GM23338 (cell line): ENCODE data around the gene UCKL1. TPM values are rescaled to one million over a fixed set of nuclear protein-coding genes. Genes with fewer than 3 reads are reported as not detected.

Experiments
- ATAC-seq: fragments of 200-7000 bp; cut with Tn5 transposase; 3 replicates; pipeline ENCODE4 v1.9.1; 2020
- DNase-seq: peaks from one replicate; pipeline ENCODE4 v3.0.0-alpha.2; 2015; ENCODE audit warnings: low spot score
- H2AFZ ChIP-seq: fragments of 200-600 bp; sonication (generic); 2 replicates; pipeline ENCODE4 v1.8.0; 2016; ENCODE audit warnings: antibody characterized with exemption, mild to moderate bottlenecking, moderate library complexity
- H3F3A ChIP-seq: fragments of 200-600 bp; sonication (generic); replicated peaks from 2 replicates; pipeline ENCODE4 v1.8.0; 2017; ENCODE audit warnings: antibody characterized with exemption, mixed run types, low read depth
- H3K27ac ChIP-seq: fragments of 200-600 bp; sonication (generic); 2 replicates; pipeline ENCODE4 v1.6.1; 2016; ENCODE audit warnings: low read depth
- H3K27me3 ChIP-seq: fragments of 200-600 bp; sonication (generic); 2 replicates; pipeline ENCODE4 v1.8.0; 2016; ENCODE audit warnings: mild to moderate bottlenecking, mixed run types, moderate library complexity; ENCODE audit not compliant: insufficient read depth
- H3K36me3 ChIP-seq: fragments of 200-600 bp; sonication (generic); 2 replicates; pipeline ENCODE4 v1.8.0; 2016; ENCODE audit warnings: mild to moderate bottlenecking; ENCODE audit not compliant: insufficient read depth
- H3K4me1 ChIP-seq: fragments of 200-600 bp; sonication (generic); 2 replicates; pipeline ENCODE4 v1.8.0; 2016; ENCODE audit warnings: mild to moderate bottlenecking, moderate library complexity; ENCODE audit not compliant: insufficient read depth
- H3K4me2 ChIP-seq: fragments of 200-600 bp; sonication (generic); 2 replicates; pipeline ENCODE4 v1.7.1; 2017; ENCODE audit warnings: mixed run types
- H3K4me3 ChIP-seq: fragments of 200-600 bp; sonication (generic); 2 replicates; pipeline ENCODE4 v1.6.1; 2016; ENCODE audit warnings: mixed run types
- H3K79me2 ChIP-seq: fragments of 200-600 bp; sonication (generic); replicated peaks from 2 replicates; pipeline ENCODE4 v1.8.0; 2017; ENCODE audit warnings: mild to moderate bottlenecking; ENCODE audit not compliant: insufficient read depth
- H3K9me2 ChIP-seq: fragments of 200-600 bp; sonication (generic); 2 replicates; pipeline ENCODE4 v1.8.0; 2017; ENCODE audit not compliant: insufficient read depth
- H4K20me1 ChIP-seq: fragments of 200-600 bp; sonication (generic); replicated peaks from 2 replicates; pipeline ENCODE4 v1.8.0; 2017; ENCODE audit warnings: mild to moderate bottlenecking; ENCODE audit not compliant: insufficient read depth
- H3K27ac Mint-ChIP-seq: 2 replicates; pipeline ENCODE4 v1.8.0; 2020; ENCODE audit warnings: inconsistent platforms, mild to moderate bottlenecking, moderate library complexity, mixed read lengths
- H3K27me3 Mint-ChIP-seq: 3 replicates; pipeline ENCODE4 v1.8.0; 2022; ENCODE audit warnings: low read depth, mild to moderate bottlenecking, moderate library complexity, mixed read lengths, inconsistent platforms; ENCODE audit not compliant: insufficient read depth, poor library complexity
- H3K36me3 Mint-ChIP-seq: 3 replicates; pipeline ENCODE4 v1.8.0; 2021; ENCODE audit warnings: low read depth, mild to moderate bottlenecking, inconsistent platforms, moderate library complexity, mixed read lengths
- H3K4me1 Mint-ChIP-seq: 3 replicates; pipeline ENCODE4 v1.8.0; 2020; ENCODE audit warnings: mild to moderate bottlenecking, inconsistent platforms, mixed read lengths
- H3K4me3 Mint-ChIP-seq: 3 replicates; pipeline ENCODE4 v1.8.0; 2021; ENCODE audit warnings: moderate library complexity, mild to moderate bottlenecking, inconsistent platforms, mixed read lengths
- H3K9me3 Mint-ChIP-seq: 3 replicates; pipeline ENCODE4 v1.8.0; 2020; ENCODE audit warnings: moderate library complexity, mild to moderate bottlenecking, inconsistent platforms, mixed read lengths
- CREB1 ChIP-seq: fragments of 250-450 bp; sonication (Bioruptor Pico); IDR thresholded peaks from 2 replicates; pipeline ENCODE4 v1.5.0; 2020; ENCODE audit warnings: low read depth, mild to moderate bottlenecking, moderate library complexity
- CTCF ChIP-seq, 2 experiments: fragments of 200-600 bp in 1 of 2; sonication (generic) in 1 of 2; conservative IDR thresholded peaks; 2 replicates each; pipeline versions ENCODE4 v1.5.1 to v1.6.1; 2016 to 2017; ENCODE audit warnings: antibody characterized with exemption in 2 of 2, low read depth in 2 of 2, mild to moderate bottlenecking in 2 of 2, moderate library complexity in 1 of 2
- JUNB ChIP-seq: IDR thresholded peaks from one replicate; pipeline ENCODE4 v1.6.1; 2016; ENCODE audit warnings: antibody characterized with exemption; ENCODE audit not compliant: unreplicated experiment
- NANOG ChIP-seq: IDR thresholded peaks from 2 replicates; pipeline ENCODE4 v1.6.1; 2016; ENCODE audit warnings: antibody characterized with exemption, borderline replicate concordance
- POLR2AphosphoS5 ChIP-seq: IDR thresholded peaks from 2 replicates; pipeline ENCODE4 v1.6.1; 2016; ENCODE audit warnings: antibody characterized with exemption, low read depth
- REST ChIP-seq: IDR thresholded peaks from one replicate; pipeline ENCODE4 v1.6.1; 2018; ENCODE audit warnings: antibody characterized with exemption; ENCODE audit not compliant: unreplicated experiment
- STAT1 ChIP-seq: IDR thresholded peaks from one replicate; pipeline ENCODE4 v1.6.1; 2016; ENCODE audit warnings: antibody characterized with exemption; ENCODE audit not compliant: unreplicated experiment
- ZNF114 ChIP-seq: fragments of 250-450 bp; sonication (Bioruptor Pico); IDR thresholded peaks from 2 replicates; pipeline ENCODE4 v1.5.0; 2020; ENCODE audit warnings: mild to moderate bottlenecking, moderate library complexity
- ZNF462 ChIP-seq: fragments of 250-450 bp; sonication (Bioruptor Pico); IDR thresholded peaks from 2 replicates; pipeline ENCODE4 v1.5.0; 2020; ENCODE audit warnings: mild to moderate bottlenecking, moderate library complexity
- polyA plus RNA-seq: library from polyadenylated mRNA; unstranded; fragments of >200 nt; fragmentation: Nextera tagmentation; extraction: Ambion mirVana; gene quantifications from 2 replicates; pipeline ENCODE4 v1.2.1, GENCODE V29; 2016
- total RNA-seq: library from RNA; depleted of rRNA; stranded (reverse); fragments of >200 nt; shearing (Covaris generic); gene quantifications from 2 replicates; pipeline ENCODE4 v1.2.3, GENCODE V29; 2014

The UCKL1 gene
- total and polyA plus RNA-seq, 2 experiments from 2014 or later: 56.8 to 82.5 TPM

- peaks cover 18% of the 10 kb centered on the region for H3F3A ChIP-seq
- H3K9me3 Mint-ChIP-seq: no peaks in the 10 kb centered on the region
- peaks cover 14% of the 10 kb centered on the region for H3K27me3 Mint-ChIP-seq
- H3K27ac ChIP-seq: no peak overlapping the region
- no peak overlapping the region; the same call in 1 of the 2 replicates for H2AFZ ChIP-seq
- H3K79me2 ChIP-seq: peaks cover 50% of the 10 kb centered on the region
- no peaks in the 10 kb centered on the region; the same call in 1 of the 2 replicates for H3K36me3 ChIP-seq
- peak overlapping the region; percentile 86 for H3K4me3 Mint-ChIP-seq
- H3K36me3 Mint-ChIP-seq: peaks cover 7% of the 10 kb centered on the region; the same call in 2 of the 3 replicates
- peaks cover 8% of the 10 kb centered on the region; the same call in 1 of the 2 replicates for H3K4me1 ChIP-seq
- no peak for ATAC-seq
- H3K27me3 ChIP-seq: no peaks in the 10 kb centered on the region
- DNase-seq: no peak
- H4K20me1 ChIP-seq: peaks cover 22% of the 10 kb centered on the region
- H3K9me2 ChIP-seq: no peaks in the 10 kb centered on the region
- peak overlapping the region; percentile 40; the same call in 1 of the 2 replicates for H3K27ac Mint-ChIP-seq
- peak overlapping the region; percentile 66 for H3K4me3 ChIP-seq
- peak overlapping the region; percentile 81 for H3K4me2 ChIP-seq
- TF ChIP-seq POLR2AphosphoS5: no peak
- H3K4me1 Mint-ChIP-seq: peaks cover 16% of the 10 kb centered on the region
These were observed 60.3 kb downstream of the UCKL1 start for GRCh38 chr20:63895952-63896263.

- Histone ChIP-seq H3K9me2 (no peaks in the 10 kb centered on the region), H3K4me1 (peaks cover 8% of the 10 kb centered on the region; the same call in 1 of the 2 replicates), H3K4me3 (peak overlapping the region; percentile 79), H3F3A (peaks cover 19% of the 10 kb centered on the region), H3K27me3 (no peaks in the 10 kb centered on the region), H3K4me2 (peak overlapping the region; percentile 81), H3K36me3 (peaks cover under 1% of the 10 kb centered on the region; the same call in 1 of the 2 replicates), H4K20me1 (peaks cover 27% of the 10 kb centered on the region), H3K79me2 (peaks cover 45% of the 10 kb centered on the region), H2AFZ (peak overlapping the region; percentile 0; the same call in 1 of the 2 replicates), H3K27ac (no peak overlapping the region)
- no peaks in the 10 kb centered on the region for H3K9me3 Mint-ChIP-seq
- peaks cover 16% of the 10 kb centered on the region for H3K4me1 Mint-ChIP-seq
- DNase-seq (no peak), ATAC-seq (peak; percentile 4; the same call in 2 of the 3 replicates)
- H3K27me3 Mint-ChIP-seq: peaks cover 14% of the 10 kb centered on the region
- H3K27ac Mint-ChIP-seq: peak overlapping the region; percentile 40; the same call in 1 of the 2 replicates
- peaks cover 10% of the 10 kb centered on the region; the same call in 2 of the 3 replicates for H3K36me3 Mint-ChIP-seq
- no peak for TF ChIP-seq POLR2AphosphoS5
- no peak for TF ChIP-seq STAT1
- TF ChIP-seq ZNF462 (CRISPR knock-in tag): no peak
- no peak for TF ChIP-seq JUNB
- no peak for TF ChIP-seq REST
- TF ChIP-seq NANOG: no peak
- TF ChIP-seq CREB1 (CRISPR knock-in tag): no peak
- TF ChIP-seq ZNF114: no peak
- TF ChIP-seq CTCF (conservative IDR thresholded peaks at IDR 0.05; ENCODE audit: low read depth in 2 of 2): no peak
- peak overlapping the region; percentile 86 for H3K4me3 Mint-ChIP-seq
These were observed 60.8 kb downstream of the UCKL1 start for GRCh38 chr20:63895202-63895951.
